LHCN-M2 (cell line): ENCODE results near the gene STK32B. TPM values are rescaled to one million over a fixed set of nuclear protein-coding genes. Genes with fewer than 3 reads are reported as not detected.

ENCODE experiments used
- DNase-seq: peaks from one replicate; pipeline ENCODE4 v3.0.0-alpha.2; 2012; ENCODE audit warnings: low read depth
- total RNA-seq: library from RNA; depleted of rRNA; stranded (reverse); fragments of >200 nt; gene quantifications from 2 replicates; pipeline ENCODE4 v1.2.3, GENCODE V29; 2014

The STK32B gene
- total RNA-seq, 1 experiment from 2014 or later = 0.52 TPM

GRCh38 chr4:5357870-5358269 lies 306.6 kb downstream of the STK32B start:
- no peak for DNase-seq

- DNase-seq = peak; percentile 19
These were observed 310.7 kb downstream of the STK32B start for GRCh38 chr4:5361968-5362367.

DNA sequence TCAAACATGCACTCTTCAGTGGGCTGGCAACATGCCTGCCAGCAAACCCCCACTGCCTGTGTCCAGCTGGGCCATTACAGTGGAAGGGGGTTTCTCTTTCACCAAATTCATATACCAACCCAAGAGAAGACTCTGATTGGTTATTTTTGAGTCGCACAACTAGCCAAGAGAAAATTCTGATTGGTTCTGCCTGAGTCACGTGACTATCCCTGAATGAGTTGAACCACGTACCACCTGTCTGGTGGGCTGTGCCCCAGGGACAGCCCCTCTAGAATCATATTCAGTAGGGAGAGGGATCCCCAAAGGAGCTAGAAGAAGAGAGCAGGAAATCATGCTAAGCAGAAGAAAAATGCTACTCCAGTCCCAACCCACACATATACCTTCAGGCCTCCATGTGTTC lies 313.1 kb downstream of the STK32B start:
- DNase-seq = no peak

GRCh38 chr4:5365071-5366008 lies 314.1 kb downstream of the STK32B start:
- DNase-seq = peak; percentile 53

GRCh38 chr4:5366009-5366386 lies 314.7 kb downstream of the STK32B start:
- DNase-seq = no peak

GRCh38 chr4:5366421-5366820 lies 315.1 kb downstream of the STK32B start:
- DNase-seq = no peak

DNA sequence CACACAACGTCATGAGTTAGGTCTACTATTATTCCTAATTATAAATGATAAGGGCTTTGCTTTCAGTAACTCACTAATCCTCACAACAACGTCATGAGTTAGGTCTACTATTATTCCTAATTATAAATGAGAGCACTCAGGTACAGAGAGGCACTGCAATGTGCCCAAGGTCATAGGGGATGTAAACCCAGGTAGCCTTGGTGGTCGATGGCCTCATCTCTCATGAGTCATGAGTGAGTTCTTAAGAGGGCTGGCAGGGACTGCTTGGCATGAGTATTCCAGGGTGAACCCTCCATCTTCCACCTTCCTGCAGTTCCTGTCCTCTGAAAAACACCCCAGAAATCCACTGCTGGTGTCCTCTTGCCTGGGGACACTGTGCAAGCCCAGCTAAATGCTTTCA lies 317.1 kb downstream of the STK32B start:
- no peak for DNase-seq

- no peak for DNase-seq
These were observed 319.0 kb downstream of the STK32B start for GRCh38 chr4:5370286-5370685.

- DNase-seq = no peak
These were observed 320.3 kb downstream of the STK32B start for GRCh38 chr4:5371415-5372190.

DNA sequence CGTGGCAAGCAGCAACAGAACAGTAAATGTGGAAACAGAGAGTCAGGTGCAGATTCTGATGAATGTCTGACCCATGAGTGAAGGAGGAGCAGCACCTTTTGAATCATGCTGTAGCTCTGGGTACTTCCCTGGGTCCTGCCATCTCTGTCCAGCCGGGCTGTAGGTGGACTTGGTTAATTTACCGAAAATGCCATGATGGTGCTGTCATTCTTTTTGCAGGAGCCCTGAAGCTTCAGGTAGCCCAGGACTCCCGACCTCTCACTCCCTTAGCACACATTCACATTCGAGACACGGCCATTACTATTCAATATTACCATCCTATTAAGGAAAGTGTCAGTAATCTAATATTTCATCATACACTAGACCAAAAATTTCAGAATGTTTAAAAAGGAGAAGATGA lies 320.9 kb downstream of the STK32B start:
- no peak for DNase-seq

GRCh38 chr4:5373327-5373726 lies 322.0 kb downstream of the STK32B start:
- no peak for DNase-seq

DNA sequence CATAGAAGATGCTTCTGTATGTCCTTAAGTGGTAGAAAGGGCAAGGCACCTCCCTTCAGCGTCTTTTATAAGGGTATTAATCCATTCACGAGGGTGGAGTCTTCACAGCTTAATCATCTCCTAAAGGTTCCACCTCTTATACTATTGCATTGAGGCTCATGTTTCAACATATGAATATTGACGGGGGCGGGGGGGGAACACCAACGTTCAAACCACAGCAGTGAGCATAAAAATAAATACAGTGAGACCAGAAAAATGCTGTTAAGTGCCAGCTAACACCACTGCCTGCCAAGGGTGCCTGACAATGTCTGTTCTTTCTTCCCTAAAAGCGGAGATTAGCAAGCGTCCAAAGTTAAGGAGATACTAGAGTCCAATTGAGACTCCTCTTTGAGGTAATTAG lies 323.3 kb downstream of the STK32B start:
- no peak for DNase-seq

GRCh38 chr4:5374994-5375393 lies 323.7 kb downstream of the STK32B start:
- no peak for DNase-seq

DNA sequence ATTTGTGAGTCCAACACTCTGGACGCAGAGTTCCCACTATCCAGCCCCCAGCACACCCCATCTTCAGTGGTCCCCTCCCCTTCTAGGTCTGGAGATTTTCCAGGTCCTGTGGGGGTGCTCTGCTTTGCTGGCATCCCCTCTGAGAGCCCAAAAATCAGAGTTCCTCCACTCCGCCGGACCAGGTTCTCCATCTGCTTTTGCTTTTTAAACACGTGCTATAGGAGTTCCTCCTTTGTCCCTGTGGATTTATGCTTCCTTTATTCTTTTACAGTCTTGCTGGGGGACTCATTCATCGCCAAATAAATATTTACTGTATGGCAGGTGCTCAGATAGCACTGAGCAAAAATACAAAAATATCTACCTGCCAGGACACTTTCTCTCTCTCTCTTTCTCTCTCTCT lies 324.7 kb downstream of the STK32B start:
- no peak for DNase-seq

DNA sequence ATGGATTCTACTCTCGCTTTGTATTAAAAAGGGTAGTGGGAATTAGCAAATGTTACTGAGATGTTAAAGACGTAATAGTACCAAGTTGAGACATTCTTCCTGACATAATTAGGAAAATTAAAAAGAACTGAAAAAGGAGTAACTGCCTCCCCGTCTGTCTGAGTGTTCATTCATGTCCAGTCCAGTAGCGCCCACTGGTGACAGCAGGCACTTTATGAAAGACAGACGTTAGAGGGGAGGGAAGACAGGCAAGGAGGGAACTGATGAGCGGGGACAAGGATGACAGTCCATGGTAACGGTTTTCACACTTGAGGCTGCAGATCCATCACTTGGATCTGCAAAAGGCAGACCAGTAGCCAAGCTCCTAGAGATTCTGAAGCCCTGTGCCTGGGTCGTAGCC lies 326.7 kb downstream of the STK32B start:
- no peak for DNase-seq

DNA sequence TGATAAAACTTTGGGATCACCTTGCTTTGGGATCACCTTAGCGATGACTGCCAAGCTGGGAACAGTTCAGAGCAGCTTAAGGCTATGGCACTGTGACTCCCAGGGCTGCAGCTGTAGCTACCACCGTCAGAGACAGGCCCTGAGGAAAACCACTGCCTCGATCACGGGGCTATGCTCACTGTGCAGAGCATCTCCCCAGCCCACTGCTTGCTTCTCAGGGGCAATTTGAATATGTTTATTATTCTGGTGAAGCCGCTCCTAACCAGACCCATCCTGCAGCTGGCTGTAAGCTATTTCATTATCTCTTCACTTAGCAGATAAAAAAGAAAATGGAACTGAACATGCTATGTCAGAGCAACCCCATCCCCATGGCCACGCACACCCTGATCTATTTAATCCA lies 328.6 kb downstream of the STK32B start:
- no peak for DNase-seq

DNA sequence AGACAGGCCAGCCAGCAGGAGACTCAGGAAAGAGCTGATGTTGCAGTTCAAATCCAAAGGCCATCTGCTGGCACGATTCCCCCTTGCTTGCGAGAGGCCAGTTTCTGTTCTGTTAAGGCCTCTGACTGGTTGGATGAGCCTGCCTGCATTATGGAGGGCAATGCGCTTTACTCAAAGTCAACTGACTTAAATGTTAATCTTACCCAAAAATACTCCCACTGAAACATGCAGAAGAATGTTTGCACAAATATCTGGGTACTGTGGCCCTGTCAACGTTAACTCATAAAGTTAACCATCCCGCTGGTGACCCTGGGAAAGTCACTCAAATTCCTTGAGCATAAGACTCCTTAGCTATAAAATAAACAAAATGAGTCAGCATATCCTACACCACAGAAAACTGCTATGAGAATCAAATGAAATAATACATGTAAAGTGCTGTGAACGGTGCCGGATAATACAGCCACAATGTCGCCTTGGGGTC lies 330.7 kb downstream of the STK32B start:
- DNase-seq = peak; percentile 29

- no peak for DNase-seq
These were observed 332.1 kb downstream of the STK32B start for GRCh38 chr4:5383191-5383980.

DNA sequence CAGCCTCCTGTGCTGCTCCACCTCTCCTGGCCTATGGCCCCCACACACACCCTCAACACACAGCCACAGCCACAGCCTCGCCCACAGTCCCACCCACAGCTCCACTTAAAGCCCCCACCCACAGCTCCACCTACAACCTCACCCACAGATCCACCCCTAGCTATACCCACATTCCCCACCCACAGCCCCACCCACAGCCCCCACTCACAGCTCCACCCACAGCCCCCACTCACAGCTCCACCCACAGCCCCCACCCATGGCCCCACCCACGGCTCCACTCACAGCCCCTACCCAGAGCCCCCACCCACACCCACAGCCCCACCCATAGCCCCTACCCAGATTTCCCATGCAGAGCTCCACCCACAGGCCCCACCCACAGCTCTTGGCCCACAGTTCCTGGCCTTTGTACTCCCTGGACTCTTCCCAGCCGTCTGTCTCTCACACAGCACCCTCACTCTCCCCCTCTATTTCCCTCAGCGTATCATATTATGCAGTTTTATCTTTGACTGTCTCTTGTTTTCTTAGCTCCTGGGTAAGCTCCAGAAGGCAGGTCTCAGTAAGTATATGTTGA lies 334.5 kb downstream of the STK32B start:
- DNase-seq = no peak

GRCh38 chr4:5386921-5387320 lies 335.6 kb downstream of the STK32B start:
- DNase-seq = no peak

DNA sequence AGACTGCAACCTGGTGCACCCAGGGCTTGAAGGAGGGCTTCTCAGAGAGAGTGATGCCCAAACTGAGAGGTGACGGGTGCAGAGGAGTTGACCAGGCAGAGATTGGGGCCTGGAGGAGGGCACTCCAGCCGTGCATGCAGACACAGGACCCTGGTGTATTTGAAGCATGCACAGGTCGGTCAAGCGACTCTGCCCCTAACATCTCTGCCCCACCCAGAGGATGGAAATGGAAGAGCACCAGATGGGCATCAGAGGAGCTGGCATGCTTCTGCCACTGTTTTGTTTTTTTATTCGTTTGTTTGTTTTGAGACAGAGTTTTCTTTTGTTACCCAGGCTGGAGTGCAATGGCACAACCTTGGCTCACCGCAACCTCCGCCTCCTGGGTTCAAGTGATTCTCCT lies 336.2 kb downstream of the STK32B start:
- DNase-seq = no peak
